ENCODE measurements around the gene PARD3. TPM values are rescaled to one million over a fixed set of nuclear protein-coding genes. Genes with fewer than 3 reads are reported as not detected.
A peak's percentile ranks its signal among the peaks of the same experiment; 100 is the strongest.

PARD3 gene
- total RNA-seq, 2 donors from 2014 or later: 36.1 to 48.5 TPM

DNA sequence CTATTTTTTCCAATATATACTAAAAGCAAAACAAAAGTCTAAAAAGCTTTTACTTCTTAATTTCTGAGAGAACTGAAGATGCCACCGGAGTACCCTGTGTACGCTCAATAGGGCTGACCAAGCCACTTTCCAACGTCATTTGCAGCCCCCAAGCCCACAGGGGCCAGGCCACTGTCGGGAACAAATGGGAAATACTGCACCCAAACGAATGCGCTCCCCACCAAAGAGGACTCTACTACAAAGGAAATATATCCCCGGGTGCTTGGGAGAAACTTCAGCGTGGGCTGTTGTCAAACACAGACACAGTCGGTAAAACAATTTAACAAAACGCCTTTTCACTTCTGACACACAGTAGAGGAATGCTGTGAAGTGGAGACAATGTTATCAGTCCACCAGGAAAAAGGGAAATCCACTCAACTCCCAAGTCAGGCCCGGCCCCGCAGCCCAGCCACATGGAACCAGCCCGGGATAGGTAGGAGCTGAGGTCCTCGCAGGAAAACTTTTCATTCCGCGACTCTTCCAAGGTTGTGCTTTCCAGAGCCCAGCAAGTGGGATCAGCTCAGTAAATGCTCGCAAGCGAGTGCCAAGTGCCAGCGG lies 1.4 kb downstream of the PARD3 start:
- DNase-seq: peak; percentile 36 to 56 (median 46)
- Histone ChIP-seq H3K4me1 (peaks cover 53% of the 10 kb centered on the region), H3K9me3 (no peaks in the 10 kb centered on the region), H3K27ac (peak overlapping the region; percentile 76 to 93 (median 87)), H3K4me3 (peak overlapping the region; percentile 58 to 76), H3K27me3 (no peaks in the 10 kb centered on the region), H3K36me3 (replicated peaks in 1 of 2; ENCODE audit: insufficient read depth in 1 of 2, low read depth in 2 of 2) (no peaks in the 10 kb centered on the region)
- 8 to 9% methylated on average over 12 to 19 of the region's 19 CpGs for WGBS, 2 donors
- ATAC-seq: peak; percentile 16
- peak in 2 of 3 donors; percentile 34 to 49 for TF ChIP-seq POLR2A (IDR thresholded peaks at IDR 0.05)
- TF ChIP-seq, protein P1, sequence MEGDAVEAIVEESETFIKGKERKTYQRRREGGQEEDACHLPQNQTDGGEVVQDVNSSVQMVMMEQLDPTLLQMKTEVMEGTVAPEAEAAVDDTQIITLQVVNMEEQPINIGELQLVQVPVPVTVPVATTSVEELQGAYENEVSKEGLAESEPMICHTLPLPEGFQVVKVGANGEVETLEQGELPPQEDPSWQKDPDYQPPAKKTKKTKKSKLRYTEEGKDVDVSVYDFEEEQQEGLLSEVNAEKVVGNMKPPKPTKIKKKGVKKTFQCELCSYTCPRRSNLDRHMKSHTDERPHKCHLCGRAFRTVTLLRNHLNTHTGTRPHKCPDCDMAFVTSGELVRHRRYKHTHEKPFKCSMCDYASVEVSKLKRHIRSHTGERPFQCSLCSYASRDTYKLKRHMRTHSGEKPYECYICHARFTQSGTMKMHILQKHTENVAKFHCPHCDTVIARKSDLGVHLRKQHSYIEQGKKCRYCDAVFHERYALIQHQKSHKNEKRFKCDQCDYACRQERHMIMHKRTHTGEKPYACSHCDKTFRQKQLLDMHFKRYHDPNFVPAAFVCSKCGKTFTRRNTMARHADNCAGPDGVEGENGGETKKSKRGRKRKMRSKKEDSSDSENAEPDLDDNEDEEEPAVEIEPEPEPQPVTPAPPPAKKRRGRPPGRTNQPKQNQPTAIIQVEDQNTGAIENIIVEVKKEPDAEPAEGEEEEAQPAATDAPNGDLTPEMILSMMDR (IDR thresholded peaks at IDR 0.05): no peak
- intact Hi-C loops (cut with DNase I): no loop called here

DNA sequence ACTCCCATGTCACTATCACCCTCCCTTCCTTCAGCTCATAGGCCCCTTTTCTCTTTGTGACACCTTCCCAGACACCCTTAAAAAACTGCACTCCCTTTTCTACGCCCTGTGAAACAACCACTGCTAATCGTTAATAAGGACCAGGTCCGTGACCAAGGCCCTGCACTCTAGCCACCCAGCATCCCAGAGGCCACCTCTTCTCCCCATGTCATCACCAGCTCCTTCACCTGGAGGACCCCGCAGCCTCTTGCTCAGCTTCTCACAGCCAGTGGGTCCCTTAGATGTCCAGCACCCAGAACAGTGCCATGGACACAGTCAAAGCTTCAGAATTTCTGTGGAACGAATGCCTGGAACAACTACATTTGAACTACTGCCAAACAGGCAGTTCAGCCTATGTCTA lies 2.3 kb downstream of the PARD3 start:
- H3K36me3 ChIP-seq (replicated peaks in 1 of 2; ENCODE audit: insufficient read depth in 1 of 2, low read depth in 2 of 2): no peaks in the 10 kb centered on the region
- no peak overlapping the region for H3K4me3 ChIP-seq
- H3K4me1 ChIP-seq: peaks cover 58% of the 10 kb centered on the region
- ATAC-seq (no peak), DNase-seq (no peak)
- intact Hi-C loops (cut with DNase I): no loop called here
- peak overlapping the region in 3 of 4 donors; percentile 3 to 93 (median 89) for H3K27ac ChIP-seq
- WGBS, 2 donors: 30 to 37% methylated on average over 5 of the region's 5 CpGs
- H3K9me3 ChIP-seq: no peaks in the 10 kb centered on the region
- TF ChIP-seq, protein P1 (IDR thresholded peaks at IDR 0.05): no peak
- TF ChIP-seq POLR2A (IDR thresholded peaks at IDR 0.05): no peak
- no peaks in the 10 kb centered on the region for H3K27me3 ChIP-seq

DNA sequence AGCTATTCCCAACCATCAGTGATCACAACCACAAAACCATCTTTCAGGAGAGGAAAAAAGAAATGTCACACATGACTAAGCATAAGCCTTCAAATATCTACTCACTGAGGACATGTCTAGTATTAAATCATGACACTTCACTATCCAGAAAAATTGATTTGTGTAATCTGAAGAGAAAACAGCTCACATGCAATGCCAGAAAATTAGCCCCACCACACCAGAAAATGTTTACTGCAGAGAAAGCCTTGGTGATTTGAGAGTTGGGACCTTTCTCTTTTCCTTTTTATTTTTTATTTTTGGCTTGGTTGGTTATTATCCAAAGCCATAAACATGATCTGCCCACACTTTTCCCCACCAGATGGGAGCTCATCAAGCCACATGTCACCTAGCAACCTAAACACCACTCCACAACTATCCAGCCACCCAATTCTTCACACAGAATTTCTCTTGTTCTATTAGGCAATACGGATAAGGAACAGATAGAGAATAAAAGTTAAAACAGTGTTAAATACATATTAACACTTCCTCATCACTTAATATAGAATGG lies 3.1 kb downstream of the PARD3 start:
- no peaks in the 10 kb centered on the region for H3K27me3 ChIP-seq
- intact Hi-C loops (cut with DNase I): no loop called here
- TF ChIP-seq POLR2A (IDR thresholded peaks at IDR 0.05): no peak
- TF ChIP-seq, protein P1 (IDR thresholded peaks at IDR 0.05): no peak
- peak overlapping the region in 1 of 4 donors; percentile 93 for H3K27ac ChIP-seq
- H3K4me1 ChIP-seq: peaks cover 58% of the 10 kb centered on the region
- ATAC-seq: no peak
- WGBS, 2 donors: 30 to 31% methylated on average over 1 of the region's 1 CpG
- DNase-seq: no peak
- no peaks in the 10 kb centered on the region for H3K36me3 ChIP-seq (replicated peaks in 1 of 2; ENCODE audit: insufficient read depth in 1 of 2, low read depth in 2 of 2)
- H3K4me3 ChIP-seq: no peak overlapping the region
- H3K9me3 ChIP-seq: no peaks in the 10 kb centered on the region

DNA sequence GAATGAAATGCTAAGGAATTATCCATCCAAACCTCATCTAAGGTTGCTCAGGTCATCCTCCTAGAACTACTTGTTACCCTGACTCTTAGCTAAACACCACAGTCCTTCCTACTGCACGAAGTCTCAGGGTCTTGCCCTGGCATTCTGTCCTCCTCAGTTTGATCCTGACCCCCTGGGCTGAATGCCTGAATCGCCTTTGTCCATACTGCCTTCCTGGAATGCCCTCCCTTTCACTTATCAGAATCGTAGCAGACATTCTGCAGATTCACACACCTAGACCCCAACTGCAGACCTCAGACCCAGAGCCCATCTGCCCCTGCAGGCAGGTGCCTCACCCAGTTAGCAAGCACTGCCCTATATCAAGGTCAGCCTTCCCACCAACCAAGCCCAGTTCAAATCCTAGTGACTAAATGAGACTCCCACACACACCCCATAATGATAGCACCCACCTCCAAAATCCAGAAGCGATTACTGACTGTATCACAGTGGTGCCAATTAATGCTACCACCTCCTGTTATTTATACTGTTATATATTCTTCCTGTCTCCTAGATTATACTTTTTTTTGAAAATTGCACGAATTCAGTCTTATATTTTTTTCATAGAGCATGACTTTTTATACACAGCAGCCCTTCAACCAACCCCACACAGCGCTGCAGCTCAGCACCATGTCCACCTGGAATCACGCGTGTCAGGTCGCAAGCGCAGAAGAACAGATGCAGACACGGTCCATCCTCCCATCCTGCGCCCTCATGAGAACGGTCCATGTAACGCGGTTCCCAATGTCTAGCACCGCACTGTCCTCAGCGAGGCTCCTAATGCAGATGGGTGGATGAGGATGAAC lies 3.7 kb downstream of the PARD3 start:
- intact Hi-C loops (cut with DNase I): no loop called here
- Histone ChIP-seq H3K36me3 (replicated peaks in 1 of 2; ENCODE audit: insufficient read depth in 1 of 2, low read depth in 2 of 2) (no peaks in the 10 kb centered on the region), H3K9me3 (no peaks in the 10 kb centered on the region), H3K27ac (peak overlapping the region in 2 of 4 donors; percentile 27 to 46), H3K27me3 (no peaks in the 10 kb centered on the region), H3K4me1 (peaks cover 54% of the 10 kb centered on the region), H3K4me3 (no peak overlapping the region)
- DNase-seq: no peak
- no peak for TF ChIP-seq POLR2A (IDR thresholded peaks at IDR 0.05)
- TF ChIP-seq, protein P1 (IDR thresholded peaks at IDR 0.05): no peak
- WGBS, 2 donors: 77 to 84% methylated on average over 17 of the region's 17 CpGs
- ATAC-seq: no peak
